Measurements from ENCODE around the gene KCNMA1. TPM values are rescaled to one million over a fixed set of nuclear protein-coding genes. Genes with fewer than 3 reads are reported as not detected.

Gene KCNMA1
- total RNA-seq, 2 donors from 2014 or later, result 5.9 to 9.3 TPM

GRCh38 chr10:77021966-77022490 is 615.6 kb downstream of the KCNMA1 start:
- no peak for TF ChIP-seq POLR2A (IDR thresholded peaks at IDR 0.05)
- TF ChIP-seq, protein P1, sequence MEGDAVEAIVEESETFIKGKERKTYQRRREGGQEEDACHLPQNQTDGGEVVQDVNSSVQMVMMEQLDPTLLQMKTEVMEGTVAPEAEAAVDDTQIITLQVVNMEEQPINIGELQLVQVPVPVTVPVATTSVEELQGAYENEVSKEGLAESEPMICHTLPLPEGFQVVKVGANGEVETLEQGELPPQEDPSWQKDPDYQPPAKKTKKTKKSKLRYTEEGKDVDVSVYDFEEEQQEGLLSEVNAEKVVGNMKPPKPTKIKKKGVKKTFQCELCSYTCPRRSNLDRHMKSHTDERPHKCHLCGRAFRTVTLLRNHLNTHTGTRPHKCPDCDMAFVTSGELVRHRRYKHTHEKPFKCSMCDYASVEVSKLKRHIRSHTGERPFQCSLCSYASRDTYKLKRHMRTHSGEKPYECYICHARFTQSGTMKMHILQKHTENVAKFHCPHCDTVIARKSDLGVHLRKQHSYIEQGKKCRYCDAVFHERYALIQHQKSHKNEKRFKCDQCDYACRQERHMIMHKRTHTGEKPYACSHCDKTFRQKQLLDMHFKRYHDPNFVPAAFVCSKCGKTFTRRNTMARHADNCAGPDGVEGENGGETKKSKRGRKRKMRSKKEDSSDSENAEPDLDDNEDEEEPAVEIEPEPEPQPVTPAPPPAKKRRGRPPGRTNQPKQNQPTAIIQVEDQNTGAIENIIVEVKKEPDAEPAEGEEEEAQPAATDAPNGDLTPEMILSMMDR (IDR thresholded peaks at IDR 0.05), result no peak
- WGBS, 2 donors, result 31 to 35% methylated on average over 4 of the region's 4 CpGs
- no peak for ATAC-seq
- no peaks in the 10 kb centered on the region for H3K27me3 ChIP-seq
- no peak overlapping the region for H3K4me3 ChIP-seq
- H3K27ac ChIP-seq, result no peak overlapping the region
- H3K4me1 ChIP-seq, result no peaks in the 10 kb centered on the region
- H3K36me3 ChIP-seq (replicated peaks in 1 of 2; ENCODE audit: insufficient read depth in 1 of 2, low read depth in 2 of 2), result no peaks in the 10 kb centered on the region
- intact Hi-C loops (cut with DNase I), result no loop called here
- DNase-seq, result no peak
- no peaks in the 10 kb centered on the region for H3K9me3 ChIP-seq

GRCh38 chr10:77020426-77021040 is 617.1 kb downstream of the KCNMA1 start:
- no peaks in the 10 kb centered on the region for H3K27me3 ChIP-seq
- intact Hi-C loops (cut with DNase I), result no loop called here
- no peaks in the 10 kb centered on the region for H3K4me1 ChIP-seq
- H3K27ac ChIP-seq, result no peak overlapping the region
- whole genome bisulfite sequencing, 2 donors, result 84 to 87% methylated on average over 4 of the region's 4 CpGs
- DNase-seq (no peak), ATAC-seq (no peak)
- no peak for TF ChIP-seq POLR2A (IDR thresholded peaks at IDR 0.05)
- TF ChIP-seq, protein P1 (IDR thresholded peaks at IDR 0.05), result no peak
- no peak overlapping the region for H3K4me3 ChIP-seq
- no peaks in the 10 kb centered on the region for H3K36me3 ChIP-seq (replicated peaks in 1 of 2; ENCODE audit: insufficient read depth in 1 of 2, low read depth in 2 of 2)
- no peaks in the 10 kb centered on the region for H3K9me3 ChIP-seq

- Histone ChIP-seq H3K4me3 (no peak overlapping the region), H3K9me3 (no peaks in the 10 kb centered on the region), H3K4me1 (no peaks in the 10 kb centered on the region), H3K27me3 (no peaks in the 10 kb centered on the region), H3K36me3 (replicated peaks in 1 of 2; ENCODE audit: insufficient read depth in 1 of 2, low read depth in 2 of 2) (no peaks in the 10 kb centered on the region), H3K27ac (no peak overlapping the region)
- no peak for TF ChIP-seq POLR2A (IDR thresholded peaks at IDR 0.05)
- TF ChIP-seq, protein P1 (IDR thresholded peaks at IDR 0.05), result no peak
- WGBS, 2 donors, result 89% methylated on average over 4 of the region's 4 CpGs
- DNase-seq (no peak), ATAC-seq (no peak)
- intact Hi-C loops (cut with DNase I), result no loop called here
Measured at GRCh38 chr10:77016855-77017254, 620.8 kb downstream of the KCNMA1 start.

DNA sequence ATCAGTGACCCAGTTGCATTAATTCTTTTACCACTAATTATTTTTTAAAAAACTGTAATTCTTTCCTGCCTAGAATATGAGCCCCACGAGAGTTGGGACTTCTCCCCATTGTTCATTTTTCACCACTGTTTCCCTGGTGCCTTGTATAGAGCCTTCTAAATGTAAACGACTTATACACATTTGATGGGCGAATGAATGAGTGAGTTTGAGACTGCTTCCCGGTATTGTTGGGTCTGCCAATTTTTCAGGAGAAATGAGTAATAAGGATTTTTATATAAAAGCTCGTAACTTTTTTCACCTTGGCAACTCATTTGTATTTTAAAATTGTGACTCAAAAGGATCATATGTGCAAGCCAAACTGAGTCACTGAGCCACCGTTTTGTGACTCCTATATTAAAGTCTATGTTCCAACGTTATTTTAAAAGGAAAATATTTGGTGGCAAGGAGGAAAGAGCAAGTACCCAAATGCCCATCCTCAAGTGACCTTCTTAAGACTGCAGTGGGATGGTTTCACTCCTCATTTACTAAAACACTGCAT is 621.3 kb downstream of the KCNMA1 start:
- intact Hi-C loops (cut with DNase I), result no loop called here
- no peak for ATAC-seq
- Histone ChIP-seq H3K4me3 (no peak overlapping the region), H3K27me3 (no peaks in the 10 kb centered on the region), H3K36me3 (replicated peaks in 1 of 2; ENCODE audit: insufficient read depth in 1 of 2, low read depth in 2 of 2) (no peaks in the 10 kb centered on the region), H3K4me1 (no peaks in the 10 kb centered on the region), H3K27ac (no peak overlapping the region), H3K9me3 (no peaks in the 10 kb centered on the region)
- TF ChIP-seq, protein P1 (IDR thresholded peaks at IDR 0.05), result no peak
- TF ChIP-seq POLR2A (IDR thresholded peaks at IDR 0.05), result no peak
- DNase-seq, result no peak
- 83 to 85% methylated on average over 7 of the region's 7 CpGs for WGBS, 2 donors

DNA sequence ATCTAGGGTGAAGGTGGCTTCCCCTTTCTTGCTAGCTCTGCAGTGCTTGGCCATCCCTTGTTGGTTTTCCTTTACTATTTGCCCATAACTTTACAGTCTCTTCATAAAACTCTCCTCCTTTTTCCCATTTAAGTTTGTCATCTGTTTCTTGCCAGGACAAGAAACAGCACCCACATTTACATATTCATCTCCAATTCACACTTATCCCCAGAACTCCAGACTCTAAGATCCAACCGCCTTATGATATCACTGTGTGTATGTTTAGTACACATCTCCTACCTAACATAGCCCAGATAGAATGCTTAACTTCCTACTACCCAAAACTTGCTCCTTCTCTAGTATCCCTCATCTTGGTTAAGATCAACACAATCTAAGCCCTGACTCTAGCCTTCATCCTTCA is 622.2 kb downstream of the KCNMA1 start:
- Histone ChIP-seq H3K36me3 (replicated peaks in 1 of 2; ENCODE audit: insufficient read depth in 1 of 2, low read depth in 2 of 2) (no peaks in the 10 kb centered on the region), H3K27me3 (no peaks in the 10 kb centered on the region), H3K27ac (no peak overlapping the region), H3K4me1 (no peaks in the 10 kb centered on the region), H3K9me3 (no peaks in the 10 kb centered on the region), H3K4me3 (no peak overlapping the region)
- intact Hi-C loops (cut with DNase I), result no loop called here
- WGBS, 2 donors, result 92% methylated on average over 1 of the region's 1 CpG
- TF ChIP-seq, protein P1 (IDR thresholded peaks at IDR 0.05), result no peak
- TF ChIP-seq POLR2A (IDR thresholded peaks at IDR 0.05), result no peak
- no peak for ATAC-seq
- no peak for DNase-seq
